NCI-H2196 (cell line): ENCODE results near the gene NR2C2.

Experiments used
- DNase-seq: peaks from one replicate; lab custom pipeline; 2025; ENCODE audit not compliant: unreplicated experiment; lab: John Stamatoyannopoulos, UW

The NR2C2 gene

GRCh38 chr3:14921034-14921616, 26.3 kb upstream of the NR2C2 start:
- peak; percentile 69 for DNase-seq

GRCh38 chr3:14921811-14922705, 25.3 kb upstream of the NR2C2 start:
- no peak for DNase-seq

- DNase-seq: no peak
Measured at GRCh38 chr3:14922863-14923262, 24.5 kb upstream of the NR2C2 start.

GRCh38 chr3:14923476-14923875, 23.9 kb upstream of the NR2C2 start:
- no peak for DNase-seq

GRCh38 chr3:14925729-14926591, 21.4 kb upstream of the NR2C2 start:
- peak; percentile 52 for DNase-seq

GRCh38 chr3:14926592-14926991, 20.8 kb upstream of the NR2C2 start:
- DNase-seq: no peak

GRCh38 chr3:14927308-14927707, 20.1 kb upstream of the NR2C2 start:
- DNase-seq: no peak

GRCh38 chr3:14929310-14930074, 17.9 kb upstream of the NR2C2 start:
- DNase-seq: no peak

- DNase-seq: no peak
Measured at GRCh38 chr3:14933820-14934425, 13.5 kb upstream of the NR2C2 start.

GRCh38 chr3:14935592-14936345, 11.6 kb upstream of the NR2C2 start:
- DNase-seq: no peak

GRCh38 chr3:14938954-14939353, 8.4 kb upstream of the NR2C2 start:
- DNase-seq: no peak

- DNase-seq: no peak
Measured at GRCh38 chr3:14941871-14942270, 5.5 kb upstream of the NR2C2 start.

- DNase-seq: no peak
Measured at GRCh38 chr3:14943042-14943441, 4.3 kb upstream of the NR2C2 start.

- no peak for DNase-seq
Measured at GRCh38 chr3:14946236-14946635, 1.1 kb upstream of the NR2C2 start.

- no peak for DNase-seq
Measured at GRCh38 chr3:14946739-14947099, 664 bp upstream of the NR2C2 start.

- DNase-seq: peak; percentile 82
Measured at GRCh38 chr3:14947886-14948608, 664 bp downstream of the NR2C2 start.

- DNase-seq: no peak
Measured at GRCh38 chr3:14948609-14949038, 1.2 kb downstream of the NR2C2 start.

GRCh38 chr3:14949126-14949525, 1.7 kb downstream of the NR2C2 start:
- DNase-seq: no peak

- no peak for DNase-seq
Measured at GRCh38 chr3:14950274-14950673, 2.9 kb downstream of the NR2C2 start.
